OCI-LY3 (cell line): ENCODE measurements around the gene PEX11B.

Experiments
- EZH2phosphoT487 ChIP-seq: fragments of 200-600 bp; shearing (Covaris generic); IDR thresholded peaks from 2 replicates; pipeline ENCODE4 v1.6.1; 2018; ENCODE audit warnings: antibody characterized with exemption, mixed run types, low read depth
- TF ChIP-seq, protein P1 (sequence below): fragments of 200-600, 300-600 bp; sonication (generic); IDR thresholded peaks from 2 replicates; pipeline ENCODE4 v1.5.1; 2014; ENCODE audit warnings: antibody characterized with exemption, low read length, low read depth

DNA sequence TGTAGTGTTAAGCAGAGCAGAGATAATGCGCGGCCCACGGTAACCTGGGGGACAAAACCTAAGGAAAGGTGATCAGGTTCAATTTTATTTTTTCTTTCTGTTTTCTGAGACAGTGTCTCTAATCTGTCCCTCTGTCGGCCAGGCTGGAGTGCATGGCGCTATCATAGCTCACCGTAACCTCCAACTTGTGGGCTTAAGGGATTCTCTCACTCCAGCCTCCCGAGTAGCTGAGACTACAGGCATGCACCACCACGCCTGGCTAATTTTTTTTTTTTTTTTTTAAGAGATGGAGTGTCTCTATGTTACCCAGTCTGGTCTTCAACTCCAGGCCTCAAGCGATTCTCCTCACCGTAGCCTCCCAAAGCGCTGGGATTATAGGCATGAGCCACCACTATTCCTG, 32.1 kb downstream of the PEX11B start:
- TF ChIP-seq, protein P1, sequence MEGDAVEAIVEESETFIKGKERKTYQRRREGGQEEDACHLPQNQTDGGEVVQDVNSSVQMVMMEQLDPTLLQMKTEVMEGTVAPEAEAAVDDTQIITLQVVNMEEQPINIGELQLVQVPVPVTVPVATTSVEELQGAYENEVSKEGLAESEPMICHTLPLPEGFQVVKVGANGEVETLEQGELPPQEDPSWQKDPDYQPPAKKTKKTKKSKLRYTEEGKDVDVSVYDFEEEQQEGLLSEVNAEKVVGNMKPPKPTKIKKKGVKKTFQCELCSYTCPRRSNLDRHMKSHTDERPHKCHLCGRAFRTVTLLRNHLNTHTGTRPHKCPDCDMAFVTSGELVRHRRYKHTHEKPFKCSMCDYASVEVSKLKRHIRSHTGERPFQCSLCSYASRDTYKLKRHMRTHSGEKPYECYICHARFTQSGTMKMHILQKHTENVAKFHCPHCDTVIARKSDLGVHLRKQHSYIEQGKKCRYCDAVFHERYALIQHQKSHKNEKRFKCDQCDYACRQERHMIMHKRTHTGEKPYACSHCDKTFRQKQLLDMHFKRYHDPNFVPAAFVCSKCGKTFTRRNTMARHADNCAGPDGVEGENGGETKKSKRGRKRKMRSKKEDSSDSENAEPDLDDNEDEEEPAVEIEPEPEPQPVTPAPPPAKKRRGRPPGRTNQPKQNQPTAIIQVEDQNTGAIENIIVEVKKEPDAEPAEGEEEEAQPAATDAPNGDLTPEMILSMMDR, result no peak
- no peak for TF ChIP-seq EZH2phosphoT487
